Measurements from ENCODE around the gene BACH2. TPM values are rescaled to one million over a fixed set of nuclear protein-coding genes. Genes with fewer than 3 reads are reported as not detected.

The BACH2 gene
- total and polyA plus RNA-seq, 2 of the 4 experiments (the other 2 are of a cell fraction) = 1.3 to 1.4 TPM

DNA sequence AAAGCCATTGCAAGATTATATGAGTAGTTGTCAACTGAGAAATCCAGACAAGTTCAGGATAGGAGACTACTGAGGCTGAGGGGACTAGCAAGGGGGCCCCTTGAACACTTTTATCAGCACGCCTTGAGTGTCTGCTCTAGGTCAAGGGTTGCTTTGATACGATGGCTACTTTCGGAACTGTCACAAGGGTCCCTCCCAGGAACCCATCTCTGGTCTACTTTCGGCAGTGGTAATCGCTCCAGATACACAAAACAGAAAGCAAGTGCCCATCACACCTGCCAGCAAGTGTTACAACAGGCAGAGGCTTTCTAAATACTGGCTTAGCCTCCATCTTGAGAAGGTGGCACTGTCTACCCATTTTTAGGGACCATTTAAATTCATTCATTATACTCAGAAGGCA, 341.3 kb downstream of the BACH2 start:
- no peak overlapping the region for H4K8ac ChIP-seq (ENCODE audit: low read depth in 2 of 2, low read length in 2 of 2)
- WGBS, 2 experiments (ENCODE audit: extremely low coverage in 2 of 2, insufficient read length in 1 of 2) = 82% methylated on average over 5 of the region's 5 CpGs; no CpG with 5 or more reads in 1 of the 2 experiments

More for the DNA sequence above, 341.3 kb downstream of the BACH2 start:
- Histone ChIP-seq H3K4me1 (ENCODE audit: control insufficient read depth, insufficient read depth, low read length) (peaks cover 1% of the 10 kb centered on the region; the same call in 1 of the 2 replicates), H4K91ac (ENCODE audit: insufficient read depth, low read depth, low read length) (no peak overlapping the region), H3K79me1 (ENCODE audit: low read depth in 1 of 2, low read length in 2 of 2) (no peaks in the 10 kb centered on the region), H3K18ac (ENCODE audit: low read depth, low read length) (no peak overlapping the region), H3K4me2 (ENCODE audit: low read depth, low read length) (no peak overlapping the region), H3K14ac (replicated peaks; ENCODE audit: low read depth, low read length) (no peak overlapping the region), H2AFZ (replicated peaks; ENCODE audit: low read length, poor library complexity) (no peak overlapping the region), H4K20me1 (ENCODE audit: insufficient read depth, low read length) (no peaks in the 10 kb centered on the region), H4K5ac (ENCODE audit: low read depth, low read length) (no peak overlapping the region), H2BK20ac (ENCODE audit: low read depth, low read length) (no peak overlapping the region), H2AK9ac (replicated peaks; ENCODE audit: low read depth, low read length, poor library complexity) (no peak overlapping the region), H3K9me3 (ENCODE audit: control insufficient read depth, insufficient read depth, low read length) (no peaks in the 10 kb centered on the region), H3K56ac (ENCODE audit: extremely low read depth, insufficient read depth, low read length) (no peak overlapping the region), H3K4ac (ENCODE audit: low read depth, low read length) (no peak overlapping the region), H2AK5ac (ENCODE audit: low read depth, low read length) (no peak overlapping the region), H3K27ac (ENCODE audit: insufficient read depth, low read length) (no peak overlapping the region), H3K4me3 (ENCODE audit: insufficient read depth, low read depth, low read length) (no peak overlapping the region), H3K9me1 (ENCODE audit: insufficient read depth, low read length) (no peaks in the 10 kb centered on the region; the same call in 1 of the 2 replicates), H3K23ac (ENCODE audit: low read depth, low read length) (no peak overlapping the region), H3K27me3 (ENCODE audit: control insufficient read depth, insufficient read depth, low read length) (0 out of 2 replicates have a peak, but pooled peaks cover 2% of the 10 kb centered on the region), H2BK5ac (ENCODE audit: low read depth, low read length, poor library complexity, severe bottlenecking) (no peak overlapping the region), H2BK120ac (ENCODE audit: low read depth, low read length) (no peak overlapping the region), H3K36me3 (ENCODE audit: control insufficient read depth, insufficient read depth, low read length) (no peaks in the 10 kb centered on the region), H3K9ac (ENCODE audit: low read depth, low read length) (no peak overlapping the region), H2BK15ac (ENCODE audit: low read depth, low read length) (no peak overlapping the region)
- in situ Hi-C loops (cut with MboI; ENCODE audit: low sequenced_read_pairs) (no loop called here), dilution Hi-C loops (cut with HindIII; ENCODE audit: low sequenced_read_pairs, unreplicated experiment) (no loop called here), intact Hi-C loops (cut with micrococcal nuclease) (no loop called here)
- ATAC-seq (ENCODE audit: low read depth) (no peak), DNase-seq (no peak)
- BruUV-seq (replicated peaks) = no TSS peak
- ChIA-PET POLR2A (ENCODE audit: unreplicated experiment) (no interaction called here), CTCF (interaction anchor here (1.0 to 1.1 kb wide), 2 partner anchors 15 to 524 kb away, joined by 4 read pairs; no protein-coding TSS in a partner anchor)
- TF ChIP-seq MAZ (IDR thresholded peaks at IDR 0.05; ENCODE audit: borderline replicate concordance, low read depth, low read length) (no peak), RFX5 (IDR thresholded peaks at IDR 0.05; ENCODE audit: low read depth, low read length) (no peak), CEBPB (IDR thresholded peaks at IDR 0.05; ENCODE audit: low read depth, low read length) (no peak), RAD21 (IDR thresholded peaks at IDR 0.05; ENCODE audit: low read length) (no peak), NFE2L2 (IDR thresholded peaks at IDR 0.05; ENCODE audit: low read depth, low read length) (no peak), RCOR1 (IDR thresholded peaks at IDR 0.05; ENCODE audit: insufficient replicate concordance, low read length) (no peak)
- TF ChIP-seq, protein P1, sequence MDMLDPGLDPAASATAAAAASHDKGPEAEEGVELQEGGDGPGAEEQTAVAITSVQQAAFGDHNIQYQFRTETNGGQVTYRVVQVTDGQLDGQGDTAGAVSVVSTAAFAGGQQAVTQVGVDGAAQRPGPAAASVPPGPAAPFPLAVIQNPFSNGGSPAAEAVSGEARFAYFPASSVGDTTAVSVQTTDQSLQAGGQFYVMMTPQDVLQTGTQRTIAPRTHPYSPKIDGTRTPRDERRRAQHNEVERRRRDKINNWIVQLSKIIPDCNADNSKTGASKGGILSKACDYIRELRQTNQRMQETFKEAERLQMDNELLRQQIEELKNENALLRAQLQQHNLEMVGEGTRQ (IDR thresholded peaks at IDR 0.05; ENCODE audit: low read depth, low read length) = no peak
- TF ChIP-seq, protein P2, sequence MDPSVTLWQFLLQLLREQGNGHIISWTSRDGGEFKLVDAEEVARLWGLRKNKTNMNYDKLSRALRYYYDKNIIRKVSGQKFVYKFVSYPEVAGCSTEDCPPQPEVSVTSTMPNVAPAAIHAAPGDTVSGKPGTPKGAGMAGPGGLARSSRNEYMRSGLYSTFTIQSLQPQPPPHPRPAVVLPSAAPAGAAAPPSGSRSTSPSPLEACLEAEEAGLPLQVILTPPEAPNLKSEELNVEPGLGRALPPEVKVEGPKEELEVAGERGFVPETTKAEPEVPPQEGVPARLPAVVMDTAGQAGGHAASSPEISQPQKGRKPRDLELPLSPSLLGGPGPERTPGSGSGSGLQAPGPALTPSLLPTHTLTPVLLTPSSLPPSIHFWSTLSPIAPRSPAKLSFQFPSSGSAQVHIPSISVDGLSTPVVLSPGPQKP (IDR thresholded peaks at IDR 0.05; ENCODE audit: borderline replicate concordance, low read depth, low read length) = no peak
- TF ChIP-seq, protein P3, sequence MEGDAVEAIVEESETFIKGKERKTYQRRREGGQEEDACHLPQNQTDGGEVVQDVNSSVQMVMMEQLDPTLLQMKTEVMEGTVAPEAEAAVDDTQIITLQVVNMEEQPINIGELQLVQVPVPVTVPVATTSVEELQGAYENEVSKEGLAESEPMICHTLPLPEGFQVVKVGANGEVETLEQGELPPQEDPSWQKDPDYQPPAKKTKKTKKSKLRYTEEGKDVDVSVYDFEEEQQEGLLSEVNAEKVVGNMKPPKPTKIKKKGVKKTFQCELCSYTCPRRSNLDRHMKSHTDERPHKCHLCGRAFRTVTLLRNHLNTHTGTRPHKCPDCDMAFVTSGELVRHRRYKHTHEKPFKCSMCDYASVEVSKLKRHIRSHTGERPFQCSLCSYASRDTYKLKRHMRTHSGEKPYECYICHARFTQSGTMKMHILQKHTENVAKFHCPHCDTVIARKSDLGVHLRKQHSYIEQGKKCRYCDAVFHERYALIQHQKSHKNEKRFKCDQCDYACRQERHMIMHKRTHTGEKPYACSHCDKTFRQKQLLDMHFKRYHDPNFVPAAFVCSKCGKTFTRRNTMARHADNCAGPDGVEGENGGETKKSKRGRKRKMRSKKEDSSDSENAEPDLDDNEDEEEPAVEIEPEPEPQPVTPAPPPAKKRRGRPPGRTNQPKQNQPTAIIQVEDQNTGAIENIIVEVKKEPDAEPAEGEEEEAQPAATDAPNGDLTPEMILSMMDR (conservative IDR thresholded peaks at IDR 0.05; ENCODE audit: low read depth, low read length) = no peak
